Uterus (tissue), 2 donors: ENCODE results near the gene FAR2.

Source experiments
- CTCF ChIP-seq, 4 experiments: fragments of 200-600 bp in 2 of 4; fragments of 450-650 bp in 2 of 4; sonication (generic) in 2 of 4; IDR thresholded peaks; one replicate each; pipeline ENCODE4 v1.5.1; 2016 to 2019; ENCODE audit warnings: antibody characterized with exemption in 4 of 4, mild to moderate bottlenecking in 2 of 4, moderate library complexity in 1 of 4
- POLR2A ChIP-seq, 2 donors: fragments of 450-650 bp; IDR thresholded peaks; one replicate each; pipeline ENCODE4 v1.6.1; 2016; ENCODE audit warnings: antibody characterized with exemption in 2 of 2, mild to moderate bottlenecking in 1 of 2, moderate library complexity in 1 of 2

GRCh38 chr12:29239336-29239735 is 90.3 kb downstream of the FAR2 start:
- TF ChIP-seq CTCF (IDR thresholded peaks at IDR 0.05) (no peak), POLR2A (IDR thresholded peaks at IDR 0.05) (no peak)
